Smooth muscle cell of the pulmonary artery (primary cell): ENCODE results near the gene GMPR. TPM values are rescaled to one million over a fixed set of nuclear protein-coding genes. Genes with fewer than 3 reads are reported as not detected.

Experiments used
- total RNA-seq: library from RNA; depleted of rRNA; stranded (reverse); fragments of >200 nt; gene quantifications from 2 replicates; pipeline ENCODE4 v1.2.3, GENCODE V29; 2014

GMPR gene
- 11.6 and 12.6 TPM in 2 replicates for total RNA-seq

DNA sequence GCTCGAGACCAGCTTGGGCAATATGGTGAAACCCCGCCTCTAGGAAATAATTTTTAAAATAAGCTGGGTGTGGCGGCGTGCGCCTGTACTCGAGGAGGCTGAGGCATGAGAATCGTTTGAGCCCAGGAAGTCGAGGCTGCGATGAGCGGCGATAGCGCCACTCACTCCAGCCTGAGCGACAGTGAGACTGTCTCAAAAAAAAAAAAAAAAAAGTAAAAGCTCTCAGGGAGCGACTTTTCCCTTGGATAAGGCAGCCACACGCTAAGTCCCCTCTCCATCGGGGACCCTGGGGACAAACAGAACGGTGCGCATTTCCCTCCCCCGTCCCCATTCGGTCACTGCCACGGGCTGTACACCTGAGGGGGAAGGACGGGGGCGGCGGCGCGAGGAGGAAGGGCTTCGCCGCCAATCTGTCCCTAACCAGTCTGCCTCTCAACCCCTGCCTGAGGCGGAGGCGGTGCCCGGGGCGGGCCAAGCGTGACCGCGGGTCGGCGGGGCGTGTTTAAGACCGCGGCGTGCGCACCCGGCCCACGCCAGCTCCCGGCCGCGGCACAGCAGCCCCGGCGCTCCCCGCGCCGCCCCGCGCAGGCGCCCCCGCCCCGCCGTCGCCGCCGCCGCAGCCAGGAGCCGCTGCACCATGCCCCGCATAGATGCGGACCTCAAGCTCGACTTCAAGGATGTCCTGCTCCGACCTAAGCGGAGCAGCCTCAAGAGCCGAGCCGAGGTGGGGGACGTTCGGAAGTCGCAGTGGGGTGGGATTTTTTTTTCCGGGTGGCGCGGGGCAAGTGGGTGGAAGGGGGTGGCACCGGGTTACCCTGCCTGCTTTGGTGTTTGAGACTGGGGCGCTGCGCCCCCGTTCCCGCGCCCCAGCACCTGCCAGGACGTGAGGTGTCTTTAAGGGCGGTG is at the start of gene GMPR:
GMPR (plus strand) TSS at position 531 of the 906 bp plus-strand sequence; CDS start at position 638, 107 bp downstream.

Other genes starting within 250 kb of the GMPR start
- 29.9 and 33.2 TPM in 2 replicates for gene MYLIP, start 109.5 kb upstream of the GMPR start, total RNA-seq